Tongue (tissue), 2 donors: ENCODE data around the gene MYOG. TPM values are rescaled to one million over a fixed set of nuclear protein-coding genes. Genes with fewer than 3 reads are reported as not detected.

Experiments
- DNase-seq: peaks from one replicate; pipeline ENCODE4 v3.0.0-alpha.2; 2015
- total RNA-seq: library from RNA; depleted of rRNA; stranded (reverse); fragments of >200 nt; gene quantifications from one replicate; pipeline ENCODE4 v1.2.3, GENCODE V29; 2014

The MYOG gene
- total RNA-seq, 1 donor from 2014 or later: 256 TPM

DNA sequence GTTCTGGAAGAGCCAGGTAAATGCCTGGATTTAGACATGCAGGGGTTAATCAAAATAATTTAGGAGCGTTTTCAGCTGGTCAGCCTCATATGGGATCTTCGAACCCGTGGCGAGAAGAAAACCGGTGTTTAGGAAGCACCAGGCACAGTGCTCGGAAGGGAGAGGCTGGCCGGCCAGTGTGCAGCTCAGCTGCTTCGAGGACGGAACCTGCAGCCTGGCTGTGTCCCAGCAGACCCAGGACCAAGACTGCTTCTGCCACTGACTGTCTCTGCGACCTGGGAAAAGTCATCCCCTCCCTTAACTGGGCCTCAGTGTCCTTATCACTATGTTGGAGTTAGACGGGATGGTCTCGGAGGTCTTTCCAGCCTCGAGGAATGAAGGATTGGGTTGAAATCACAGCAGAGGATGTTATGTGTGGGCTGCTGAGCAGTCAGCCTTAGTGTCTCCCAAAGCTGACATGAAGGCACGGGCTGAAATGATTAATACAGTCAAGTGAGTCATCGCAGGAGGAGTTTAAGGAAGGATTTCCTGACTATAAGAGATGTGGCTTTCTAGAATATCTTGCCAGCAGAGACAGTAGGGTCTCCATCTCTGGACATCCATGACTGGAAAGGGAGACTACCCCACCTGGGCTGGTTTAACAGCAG, 38.7 kb downstream of the MYOG start:
- DNase-seq: no peak

DNA sequence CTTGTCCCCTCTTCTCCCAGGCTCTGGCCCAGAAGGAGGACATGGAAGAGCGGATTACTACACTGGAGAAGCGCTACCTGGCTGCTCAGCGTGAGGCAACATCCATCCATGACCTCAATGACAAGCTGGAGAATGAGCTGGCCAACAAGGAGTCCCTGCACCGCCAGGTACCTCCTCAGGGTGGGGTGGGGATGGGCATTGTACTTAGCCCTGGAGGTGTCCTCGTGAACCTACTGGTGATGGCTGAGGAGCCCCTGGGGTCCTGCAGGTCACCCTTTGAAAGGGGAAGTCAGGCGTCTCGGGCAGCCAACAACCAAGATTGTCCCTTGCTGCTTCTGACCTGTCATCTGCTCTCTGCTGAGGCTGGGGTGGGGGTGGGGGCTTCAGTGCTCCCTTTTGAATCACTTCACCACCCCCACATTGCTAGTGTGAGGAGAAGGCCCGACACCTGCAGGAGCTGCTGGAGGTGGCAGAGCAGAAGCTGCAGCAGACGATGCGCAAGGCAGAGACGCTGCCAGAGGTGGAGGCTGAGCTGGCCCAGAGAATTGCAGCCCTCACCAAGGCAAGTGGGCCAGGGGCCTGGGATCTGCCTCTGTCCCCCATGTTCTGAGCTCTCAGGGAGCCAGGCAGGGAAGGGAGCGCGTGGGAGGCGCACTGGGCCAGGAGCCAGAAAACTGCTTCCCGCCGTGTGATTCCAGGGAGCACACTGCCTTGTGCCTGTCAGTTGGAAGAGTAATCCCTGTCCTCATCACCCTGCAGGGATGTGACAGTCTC, 39.8 kb downstream of the MYOG start:
- DNase-seq: no peak

DNA sequence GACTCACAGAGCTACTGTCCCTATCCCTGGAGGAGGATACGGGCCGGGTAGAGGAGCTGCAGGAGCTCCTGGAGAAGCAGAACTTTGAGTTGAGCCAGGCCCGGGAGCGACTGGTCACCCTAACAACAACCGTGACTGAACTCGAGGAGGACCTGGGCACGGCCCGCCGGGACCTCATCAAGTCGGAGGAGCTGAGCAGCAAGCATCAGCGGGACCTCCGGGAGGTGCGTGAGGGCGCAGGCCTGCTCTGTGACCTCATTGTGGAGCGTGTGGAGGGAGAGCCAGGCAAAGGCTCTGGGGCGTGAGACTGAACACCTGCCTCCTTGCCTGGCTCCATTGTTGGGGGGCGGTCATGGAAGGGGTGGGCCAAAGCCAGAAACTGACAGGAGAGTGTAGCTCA, 40.5 kb downstream of the MYOG start:
- DNase-seq: no peak

DNA sequence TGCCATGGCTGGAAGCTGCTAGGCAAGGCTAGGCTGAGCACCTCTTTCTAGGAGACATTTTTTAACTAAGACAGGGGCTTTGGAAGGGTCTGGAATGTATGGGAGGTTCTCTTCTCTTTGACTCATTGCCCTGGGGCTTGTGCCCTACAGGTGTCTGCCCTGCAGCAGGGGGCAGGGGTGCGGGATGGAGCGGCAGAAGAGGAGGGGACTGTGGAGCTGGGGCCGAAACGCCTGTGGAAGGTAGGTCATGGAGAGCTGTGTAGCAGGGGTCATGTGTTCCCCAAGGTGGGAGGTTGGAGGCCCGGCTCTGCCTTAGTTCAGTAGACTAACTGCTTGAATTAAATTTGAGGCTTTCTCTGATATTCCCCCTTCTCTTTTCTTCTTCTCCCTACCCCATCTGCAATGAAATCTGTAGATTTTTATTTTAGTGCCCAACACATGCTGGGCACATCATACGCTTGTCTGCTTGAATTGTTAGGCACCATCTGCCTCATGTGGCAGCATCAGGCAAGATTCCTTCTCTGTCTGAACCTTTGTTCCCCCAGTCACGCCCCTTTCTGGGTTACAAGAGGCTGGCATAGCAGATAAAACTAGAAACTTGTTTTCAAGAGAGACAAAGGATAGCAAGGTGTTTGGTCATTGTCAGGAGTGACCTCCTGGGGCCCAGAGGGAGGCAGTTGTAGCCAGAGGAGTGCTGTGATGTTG, 41.1 kb downstream of the MYOG start:
- no peak for DNase-seq

DNA sequence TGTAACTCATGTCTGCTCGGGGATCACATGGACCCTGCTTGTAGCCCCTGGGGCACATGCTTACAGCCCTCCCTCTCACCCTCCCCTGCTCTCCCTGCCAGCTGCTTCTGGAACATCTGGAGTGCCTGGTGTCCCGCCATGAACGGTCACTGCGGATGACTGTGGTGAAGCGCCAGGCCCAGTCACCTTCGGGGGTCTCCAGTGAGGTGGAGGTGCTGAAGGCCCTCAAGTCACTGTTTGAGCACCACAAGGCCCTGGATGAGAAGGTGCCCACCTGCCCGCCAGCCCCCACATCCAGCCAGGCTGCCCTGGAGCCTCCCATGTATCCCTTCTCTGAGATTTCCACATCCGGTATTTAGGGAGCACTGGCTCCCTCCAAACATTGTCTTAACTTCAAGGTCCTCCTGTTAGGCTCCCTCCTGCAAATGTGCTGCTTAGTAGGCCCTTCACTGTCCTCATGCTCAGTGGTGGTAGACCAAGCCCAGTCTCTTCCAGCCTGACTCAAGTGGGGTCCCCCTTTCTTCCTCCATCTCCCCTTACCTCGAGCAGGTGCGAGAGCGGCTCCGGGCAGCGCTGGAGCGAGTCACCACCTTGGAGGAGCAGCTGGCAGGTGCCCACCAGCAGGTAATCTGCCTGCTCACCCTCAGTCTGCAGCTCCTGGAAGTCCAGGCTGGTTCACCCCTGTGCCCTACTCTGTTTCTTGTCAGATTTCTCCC, 41.8 kb downstream of the MYOG start:
- DNase-seq: no peak

DNA sequence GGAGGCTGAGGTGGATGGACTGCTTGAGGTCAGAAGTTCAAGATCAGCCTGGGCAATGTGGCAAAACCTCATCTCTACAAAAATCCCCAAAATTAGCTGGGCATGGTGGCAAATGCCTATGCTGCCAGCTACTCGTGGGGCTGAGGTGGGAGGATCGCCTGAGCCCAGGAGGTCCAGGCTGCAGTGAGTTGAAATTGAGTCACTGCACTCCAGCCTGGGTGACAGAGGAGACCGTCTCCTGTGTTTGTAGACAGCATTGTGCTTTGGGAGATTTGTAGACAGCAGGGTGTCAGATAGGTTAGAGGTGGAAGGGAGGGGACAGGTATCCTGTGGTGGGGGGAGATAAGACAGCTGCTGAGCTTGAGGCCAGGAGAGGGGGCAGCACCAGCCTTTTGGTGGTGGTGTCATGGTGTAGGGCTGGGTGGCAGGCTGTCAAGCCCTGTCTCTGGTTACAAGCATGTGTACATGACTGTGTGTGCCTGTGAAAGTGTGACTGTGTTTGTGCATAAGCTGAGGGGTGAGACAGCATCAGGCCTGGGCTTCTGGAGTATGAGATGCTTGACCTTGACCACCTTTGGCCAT, 44.4 kb downstream of the MYOG start:
- no peak for DNase-seq

DNA sequence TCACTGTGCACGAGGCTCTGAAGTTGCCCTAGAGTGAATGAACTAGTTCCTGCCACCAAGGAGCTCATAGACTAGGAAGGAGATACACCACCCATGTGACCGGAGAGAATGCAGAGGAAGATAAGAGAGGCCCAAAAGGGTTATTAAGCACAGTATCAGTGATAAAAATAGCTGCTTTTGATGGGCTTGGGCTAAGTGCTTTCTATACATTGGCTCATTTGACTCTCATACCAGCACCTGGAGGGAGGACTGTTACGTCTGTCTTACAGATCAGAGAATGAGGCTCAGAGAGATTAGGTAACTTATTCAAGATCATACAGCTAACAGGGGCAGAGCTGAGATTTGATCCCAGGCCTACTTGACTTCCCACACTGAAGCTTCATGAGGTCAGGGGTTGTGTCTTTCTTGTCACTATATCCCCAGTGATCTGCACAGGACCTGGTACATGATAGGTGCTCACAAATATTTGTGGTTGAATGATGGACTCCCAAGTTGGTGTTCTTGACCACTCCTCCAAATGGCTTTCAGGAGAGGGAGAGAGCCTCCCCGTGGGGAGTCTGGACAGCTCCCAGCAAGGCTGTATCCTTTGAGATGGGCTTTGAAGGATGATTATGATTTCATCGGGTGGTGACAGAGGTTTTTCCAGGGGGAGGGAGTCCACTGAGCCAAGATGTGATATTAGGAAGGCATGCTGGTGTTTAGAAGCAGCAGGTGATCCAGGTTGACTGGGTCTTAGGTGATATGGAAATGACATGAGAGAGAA, 45.1 kb downstream of the MYOG start:
- no peak for DNase-seq

DNA sequence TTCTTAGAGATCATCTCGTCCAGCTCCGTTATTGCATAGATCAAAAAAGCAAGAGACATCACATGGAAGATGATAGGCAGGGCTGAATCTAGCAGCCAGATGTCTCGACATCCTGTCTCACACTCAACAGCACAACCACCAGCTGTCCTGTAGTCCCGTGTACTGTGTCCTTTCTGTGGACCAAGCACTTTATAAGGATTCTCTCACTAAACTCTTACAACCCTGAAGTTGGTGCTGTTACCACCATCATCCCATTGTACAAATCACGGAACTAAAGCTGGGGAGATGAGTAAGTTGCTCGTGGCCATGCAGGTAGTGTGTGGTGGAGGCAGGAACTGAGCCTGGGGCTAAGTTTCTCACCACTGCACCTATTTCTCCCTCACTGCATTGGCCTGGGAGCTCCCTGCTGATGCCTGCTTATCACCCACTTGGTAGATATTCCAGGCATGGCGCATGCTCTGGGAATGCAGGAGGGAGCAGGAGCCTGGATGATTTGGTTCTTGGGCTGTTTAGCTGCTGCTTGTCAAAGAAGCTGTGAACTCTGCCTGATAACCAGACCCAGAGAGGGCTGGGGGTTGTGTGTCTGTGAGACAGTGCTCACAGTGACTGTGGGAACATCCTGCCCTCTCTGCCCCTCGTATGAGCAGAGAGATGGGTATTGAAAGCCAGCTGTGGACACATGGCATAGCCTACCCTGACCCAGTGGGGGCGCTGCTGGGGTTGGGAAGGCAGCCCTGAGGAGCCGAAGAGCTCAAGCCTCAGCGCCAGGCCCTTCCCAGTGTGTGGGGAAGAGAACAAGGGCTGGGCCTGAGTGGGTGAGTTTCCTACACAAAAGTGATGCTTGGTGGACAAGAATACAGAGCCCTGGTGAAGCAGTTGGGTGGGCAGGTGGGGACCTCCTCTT, 46.0 kb downstream of the MYOG start:
- no peak for DNase-seq

DNA sequence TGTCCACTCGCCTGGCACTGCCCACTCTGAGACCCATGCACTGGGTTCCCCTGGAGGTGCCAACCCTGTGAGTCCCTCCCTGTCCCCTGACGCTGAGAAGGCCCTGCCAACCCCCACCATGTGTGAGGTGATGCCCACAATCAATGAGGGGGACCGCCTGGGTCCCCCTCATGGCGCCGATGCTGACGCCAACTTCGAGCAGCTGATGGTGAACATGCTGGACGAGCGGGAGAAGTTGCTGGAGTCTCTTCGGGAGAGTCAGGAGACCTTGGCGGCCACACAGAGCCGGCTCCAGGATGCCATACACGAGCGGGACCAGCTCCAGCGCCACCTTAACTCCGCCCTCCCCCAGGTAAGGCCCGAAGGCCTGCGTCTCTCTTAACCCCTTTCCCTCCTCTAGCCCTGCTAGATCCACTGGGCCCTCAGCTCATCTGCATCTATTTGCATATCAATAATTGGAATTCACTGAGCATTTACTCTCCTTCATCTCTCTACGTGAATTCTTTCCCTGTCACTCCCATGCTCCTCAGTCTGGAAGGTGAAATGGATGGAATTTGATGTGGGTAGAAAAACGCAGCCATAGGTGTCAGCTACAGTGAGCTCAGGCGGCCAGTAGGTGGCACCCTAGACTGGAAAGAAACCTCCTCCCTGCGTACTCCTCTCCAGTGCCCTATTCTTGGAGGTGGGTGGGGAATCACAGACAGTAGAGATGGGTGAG, 46.8 kb downstream of the MYOG start:
- peak; percentile 92 for DNase-seq

DNA sequence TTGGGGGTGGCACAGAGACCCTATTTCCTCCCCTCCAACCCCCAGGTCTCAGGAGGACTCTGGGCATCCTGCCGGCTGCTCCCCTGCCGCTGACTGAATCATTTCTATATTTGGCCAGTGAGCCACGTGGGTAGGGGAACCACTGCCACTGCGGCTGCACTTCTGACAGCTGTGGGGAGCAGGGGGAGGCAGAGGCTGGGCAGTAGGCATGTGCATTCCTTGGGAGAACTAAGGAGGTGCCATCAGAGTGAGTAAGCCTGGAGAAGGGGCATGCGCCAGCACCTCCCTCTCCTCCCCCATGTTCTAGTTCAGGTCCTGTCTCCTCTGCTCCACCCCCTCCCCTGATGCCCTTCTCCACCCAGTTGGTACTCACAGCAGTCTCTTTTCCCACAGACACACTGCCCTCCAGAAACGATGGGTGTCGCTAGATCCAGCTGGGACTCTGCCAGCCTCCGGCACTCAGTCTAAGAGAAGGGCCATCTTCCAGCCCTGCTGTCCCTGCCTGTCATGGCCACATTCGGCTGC, 47.5 kb downstream of the MYOG start:
- peak; percentile 94 for DNase-seq

DNA sequence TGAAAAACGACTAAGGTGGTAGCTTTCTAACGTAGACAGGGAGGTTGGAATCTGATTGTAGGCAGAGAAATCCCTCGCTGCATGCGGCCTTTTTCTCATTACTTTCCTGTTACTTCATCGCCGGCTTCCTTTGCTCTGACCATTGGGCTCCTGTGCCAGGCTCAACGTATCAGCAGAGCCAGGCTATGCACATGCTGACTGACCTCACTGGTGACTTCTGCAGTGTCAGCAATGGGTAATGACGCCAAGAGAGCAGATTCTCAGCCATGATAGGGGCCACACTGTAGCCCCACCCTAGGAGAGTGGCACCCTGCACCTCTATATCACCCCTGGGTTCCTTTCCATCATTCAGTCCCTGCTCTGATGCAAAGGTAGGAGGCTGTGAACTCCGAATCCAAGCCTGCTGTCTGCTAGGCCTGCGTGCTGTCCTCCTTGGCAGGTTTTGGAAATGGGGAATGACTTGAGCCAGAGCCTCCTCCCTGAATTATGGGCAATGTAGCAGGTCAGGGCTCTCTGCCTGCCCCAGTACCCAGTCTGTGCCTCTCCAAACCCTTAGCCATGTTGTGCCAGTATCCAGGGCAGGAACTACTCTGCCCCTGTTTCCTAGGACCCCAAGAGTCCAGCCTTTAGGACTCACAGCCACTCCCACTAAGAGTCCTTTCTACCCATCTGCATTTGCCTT, 48.2 kb downstream of the MYOG start:
- no peak for DNase-seq

DNA sequence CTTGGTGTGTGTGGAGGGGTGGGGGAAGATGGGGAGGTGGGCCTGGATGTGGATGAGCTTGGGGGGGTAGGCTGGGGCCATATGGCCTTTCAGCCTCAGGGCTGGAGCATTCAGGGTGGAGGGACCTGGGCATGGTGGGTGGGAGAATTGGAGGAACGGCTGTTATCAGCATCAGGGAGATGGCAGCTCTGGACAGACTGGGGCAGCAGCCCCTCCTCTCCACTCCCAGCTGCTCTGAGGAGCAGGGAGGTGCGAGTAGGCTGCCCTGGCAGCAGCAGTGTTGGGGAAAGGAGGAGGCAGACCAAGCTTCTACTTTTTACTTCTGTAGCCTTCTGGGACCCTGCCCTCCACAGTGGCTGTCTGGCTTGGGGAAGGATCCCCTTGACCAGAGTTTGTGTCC, 49.3 kb downstream of the MYOG start:
- DNase-seq: peak; percentile 68

DNA sequence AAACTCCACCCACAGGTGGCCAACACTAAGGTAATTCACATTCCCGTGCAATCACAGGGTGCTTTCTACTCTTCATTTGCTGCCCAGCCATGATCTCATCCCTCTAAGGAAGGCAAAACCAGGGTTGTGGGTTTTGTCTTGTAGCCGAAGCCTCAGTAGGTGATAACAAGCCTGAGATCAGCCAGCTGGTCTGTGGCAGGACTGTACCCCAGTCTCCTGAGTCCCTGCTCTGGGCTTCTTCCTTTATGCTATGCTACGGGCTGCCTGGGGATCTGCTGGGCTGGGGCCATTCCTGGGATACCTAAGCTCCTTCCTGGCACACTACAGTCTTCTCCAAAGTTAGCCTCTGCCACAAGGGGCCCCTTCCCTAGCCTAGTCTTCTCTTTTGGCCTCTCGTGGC, 49.7 kb downstream of the MYOG start:
- DNase-seq: no peak

DNA sequence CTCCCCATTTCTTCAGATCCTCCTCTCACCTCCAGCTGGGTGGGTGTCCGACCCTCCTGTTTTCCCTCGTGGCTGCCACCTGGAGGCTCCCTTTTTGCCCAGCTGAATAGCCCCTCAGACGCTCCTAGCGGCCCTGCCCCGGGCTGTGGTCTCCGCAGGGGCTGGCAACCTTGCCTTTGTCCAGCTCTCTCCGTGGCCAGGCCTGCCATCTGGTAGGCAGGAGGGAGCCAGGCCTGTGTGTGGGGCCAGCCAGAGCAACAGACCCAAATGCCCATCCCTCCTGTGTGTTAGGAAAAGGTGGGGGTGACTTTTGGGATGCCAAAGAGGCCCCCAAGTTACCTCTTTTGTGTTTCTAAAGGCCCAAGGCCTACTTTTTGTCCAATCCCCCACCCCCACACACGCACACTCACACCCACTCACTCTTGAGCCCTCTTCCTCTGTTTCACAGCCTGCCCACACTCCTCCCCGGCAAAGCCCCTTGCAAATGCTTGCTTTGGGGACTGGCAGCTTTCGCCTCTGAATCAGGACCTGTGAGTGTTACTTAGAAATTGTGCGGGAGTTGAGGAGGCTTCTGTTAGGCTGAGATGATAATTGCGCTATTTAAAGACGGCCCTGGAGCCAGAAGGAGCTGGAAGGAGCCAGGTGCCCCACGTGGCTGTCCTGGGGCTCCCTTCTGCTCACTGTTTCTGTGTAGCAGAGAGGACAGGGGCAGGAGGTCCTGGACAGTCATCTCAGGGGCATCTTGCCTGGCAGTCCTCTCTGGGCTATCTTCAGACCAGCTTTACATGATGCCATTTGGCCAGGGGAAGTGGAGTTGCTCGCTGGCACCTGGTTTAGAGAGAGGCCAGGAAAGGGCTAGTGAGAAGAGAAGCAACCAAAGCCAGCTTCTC, 50.5 kb downstream of the MYOG start:
- DNase-seq: no peak

DNA sequence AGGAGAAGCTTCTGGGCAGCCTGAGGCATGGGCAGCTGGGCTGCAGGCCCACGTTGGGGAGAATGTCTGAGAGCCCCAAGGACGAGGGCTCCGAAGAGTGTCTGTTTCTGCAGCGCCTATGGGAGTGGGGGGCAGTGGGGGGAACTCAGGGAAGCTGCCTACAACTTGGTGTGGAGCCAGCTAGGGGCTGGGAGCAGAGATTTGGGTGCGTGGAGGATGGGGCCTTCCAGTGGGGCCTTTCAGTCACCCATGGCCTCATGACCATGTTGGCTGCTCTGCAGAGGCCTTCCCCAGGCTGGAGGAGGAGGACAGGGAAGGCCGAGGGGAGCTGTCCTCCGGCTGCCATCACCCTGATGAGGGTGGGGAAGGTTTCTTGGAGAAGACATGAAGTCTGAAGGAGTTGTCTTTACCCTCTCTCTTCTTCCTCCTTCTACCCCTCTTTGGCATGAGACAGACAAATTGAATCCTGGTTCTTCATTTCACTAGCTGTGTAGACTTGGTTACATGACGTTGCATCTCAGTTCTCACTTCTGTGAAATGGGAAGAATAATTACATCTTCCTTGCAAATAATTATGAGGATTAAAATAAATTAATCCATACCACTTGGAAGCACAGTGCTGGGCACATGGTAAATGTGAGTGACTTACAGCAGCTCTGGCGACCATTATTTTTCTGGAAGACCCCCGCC, 51.2 kb downstream of the MYOG start:
- no peak for DNase-seq

DNA sequence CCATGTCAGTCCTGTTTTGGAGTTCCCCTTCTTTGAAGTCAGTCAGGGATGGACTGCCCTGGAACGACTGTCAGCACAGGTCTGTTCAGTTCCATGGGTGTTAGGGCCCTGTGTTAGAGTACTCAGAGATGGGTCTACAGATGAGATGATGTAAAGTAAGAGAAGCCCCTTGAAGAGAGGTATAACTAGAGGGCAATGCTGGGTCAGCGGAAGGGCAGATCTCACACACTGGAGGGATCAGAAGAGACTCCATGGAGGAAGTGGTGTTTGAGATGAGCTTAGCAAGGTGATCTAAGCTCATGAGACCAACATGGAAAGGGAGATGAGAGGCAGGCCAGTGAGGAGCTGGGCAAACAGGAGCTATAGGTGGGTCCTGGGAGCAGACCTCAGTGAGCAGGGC, 51.9 kb downstream of the MYOG start:
- DNase-seq: no peak

DNA sequence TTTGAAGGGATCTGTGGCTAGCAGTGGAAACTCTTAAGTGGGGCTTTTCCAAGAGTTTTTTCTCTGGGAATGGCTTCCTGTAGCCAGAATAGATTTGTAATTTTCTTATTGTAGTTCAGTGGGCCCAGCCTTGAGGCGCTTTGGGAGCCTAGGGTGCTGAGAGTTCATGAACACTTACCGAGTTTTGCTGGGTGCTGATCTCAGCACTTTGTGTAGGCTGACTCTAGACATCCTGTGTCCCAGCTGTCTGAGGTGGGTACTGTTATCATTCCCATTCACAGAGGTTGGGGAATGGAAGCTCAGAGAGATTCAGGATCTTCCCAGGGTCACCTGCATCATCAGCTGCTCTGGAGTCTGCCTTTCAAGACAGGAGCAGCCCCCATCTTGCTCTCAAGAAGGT, 52.5 kb downstream of the MYOG start:
- no peak for DNase-seq
